ENCODE measurements around the gene LBR.
"Not testable (repeated sequence)": the region's sequence is repeated elsewhere in the genome, so short reads cannot be mapped to it uniquely, and the experiment has no call there.

The LBR gene

GRCh38 chr1:225396357-225396756, 31.5 kb downstream of the LBR start:
- no peak overlapping the region for H3K4me3 ChIP-seq (ENCODE audit: control insufficient read depth, low read depth, low read length)
- TF ChIP-seq CTCF (conservative IDR thresholded peaks at IDR 0.05; ENCODE audit: control insufficient read depth, insufficient read depth, low read depth, low read length) = no peak
- DNase-seq (ENCODE audit: low read depth) = no peak

GRCh38 chr1:225389843-225390242, 38.0 kb downstream of the LBR start:
- TF ChIP-seq CTCF (conservative IDR thresholded peaks at IDR 0.05; ENCODE audit: control insufficient read depth, insufficient read depth, low read depth, low read length) = no peak
- no peak overlapping the region for H3K4me3 ChIP-seq (ENCODE audit: control insufficient read depth, low read depth, low read length)
- no peak for DNase-seq (ENCODE audit: low read depth)

DNA sequence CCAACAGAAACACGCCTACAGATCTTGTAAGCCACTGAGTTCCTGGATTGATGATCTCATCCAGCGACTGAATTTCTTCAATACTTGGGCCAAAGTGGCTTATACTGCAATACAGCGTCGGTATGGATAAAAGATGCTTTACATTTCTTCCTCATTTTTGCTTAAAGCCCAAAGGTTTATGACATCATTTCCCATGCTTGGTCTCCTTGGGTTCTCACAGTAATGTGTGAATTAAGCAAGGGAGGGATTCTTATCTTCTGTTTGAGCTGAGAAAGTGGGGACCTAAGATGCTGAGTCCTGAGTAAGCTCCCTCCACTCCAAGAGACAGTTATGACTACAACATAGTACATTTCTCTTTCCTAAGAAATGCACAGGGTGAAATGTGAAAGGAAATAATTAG, 39.5 kb downstream of the LBR start:
- no peak overlapping the region for H3K4me3 ChIP-seq (ENCODE audit: control insufficient read depth, low read depth, low read length)
- peak; percentile 48 for DNase-seq (ENCODE audit: low read depth)
- no peak for TF ChIP-seq CTCF (conservative IDR thresholded peaks at IDR 0.05; ENCODE audit: control insufficient read depth, insufficient read depth, low read depth, low read length)

DNA sequence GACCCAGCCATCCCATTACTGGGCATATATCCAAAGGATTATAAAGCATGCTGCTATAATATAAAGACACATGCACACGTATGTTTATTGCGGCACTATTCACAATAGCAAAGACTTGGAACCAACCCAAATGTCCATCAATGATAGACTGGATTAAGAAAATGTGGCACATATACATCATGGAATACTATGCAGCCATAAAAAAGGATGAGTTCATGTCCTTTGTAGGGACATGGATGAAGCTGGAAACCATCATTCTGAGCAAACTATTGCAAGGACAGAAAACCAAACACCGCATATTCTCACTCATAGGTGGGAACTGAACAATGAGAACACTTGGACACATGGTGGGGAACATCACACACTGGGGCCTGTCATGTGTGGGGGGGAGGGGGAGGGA, 41.0 kb downstream of the LBR start:
- DNase-seq (ENCODE audit: low read depth); H3K4me3 ChIP-seq (ENCODE audit: control insufficient read depth, low read depth, low read length): not testable (repeated sequence)

GRCh38 chr1:225380691-225381090, 47.1 kb downstream of the LBR start:
- no peak for DNase-seq (ENCODE audit: low read depth)
- no peak for TF ChIP-seq CTCF (conservative IDR thresholded peaks at IDR 0.05; ENCODE audit: control insufficient read depth, insufficient read depth, low read depth, low read length)
- H3K4me3 ChIP-seq (ENCODE audit: control insufficient read depth, low read depth, low read length) = no peak overlapping the region

DNA sequence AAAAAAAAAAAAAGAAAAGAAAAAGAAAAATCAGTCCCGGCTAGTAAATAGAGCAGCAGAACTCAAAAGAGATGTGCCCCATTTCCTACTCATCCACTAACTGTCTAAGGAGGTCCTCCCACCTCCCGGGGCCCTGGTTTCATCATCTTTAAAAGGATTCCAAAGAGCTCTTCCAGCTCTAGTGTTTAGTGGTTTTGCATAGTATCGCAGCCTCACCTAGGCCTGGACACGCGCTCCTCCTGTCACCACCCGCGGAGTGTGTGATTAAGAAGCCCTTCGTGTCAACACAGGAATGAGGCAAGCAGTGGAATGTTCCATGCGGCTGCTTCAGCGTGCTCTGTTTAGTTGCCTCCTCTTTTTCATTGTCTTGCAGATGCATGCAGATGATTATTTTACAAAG, 49.0 kb downstream of the LBR start:
- no peak overlapping the region for H3K4me3 ChIP-seq (ENCODE audit: control insufficient read depth, low read depth, low read length)
- no peak for TF ChIP-seq CTCF (conservative IDR thresholded peaks at IDR 0.05; ENCODE audit: control insufficient read depth, insufficient read depth, low read depth, low read length)
- DNase-seq (ENCODE audit: low read depth) = peak; percentile 64

DNA sequence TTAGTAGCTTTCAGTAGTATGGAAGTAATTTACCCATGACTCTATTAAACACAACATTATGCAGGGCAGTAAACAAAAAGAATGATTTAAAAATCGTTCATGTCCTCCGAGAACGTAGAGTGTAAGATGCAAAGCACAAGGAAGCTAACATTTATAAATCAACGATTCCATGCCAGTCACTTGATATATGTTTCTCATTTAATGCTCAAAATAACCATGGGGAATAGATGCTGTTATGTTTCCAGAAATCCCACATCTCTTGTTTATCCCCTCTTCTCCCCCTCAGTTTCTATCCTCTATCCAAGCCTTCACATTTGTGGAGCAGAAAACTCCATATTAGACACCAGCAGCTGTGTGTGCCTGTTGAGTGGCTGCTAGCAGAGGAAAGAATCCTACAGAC, 52.8 kb downstream of the LBR start:
- no peak for DNase-seq (ENCODE audit: low read depth)
- no peak overlapping the region for H3K4me3 ChIP-seq (ENCODE audit: control insufficient read depth, low read depth, low read length)
- no peak for TF ChIP-seq CTCF (conservative IDR thresholded peaks at IDR 0.05; ENCODE audit: control insufficient read depth, insufficient read depth, low read depth, low read length)

Measured in fibroblast of mammary gland (primary cell).